Small intestine (tissue), 7 donors: ENCODE measurements around the gene ANKFN1. TPM values are rescaled to one million over a fixed set of nuclear protein-coding genes. Genes with fewer than 3 reads are reported as not detected.

Source experiments
- DNase-seq, 2 donors: peaks; one replicate each; pipeline versions ENCODE4 v3.0.0 to v3.0.0-alpha.2; 2013
- FAIRE-seq: peaks from 2 replicates; lab custom pipeline; 2012; peaks lifted over from hg19 to GRCh38; lab: Jason Lieb, UNC
- H3K27ac ChIP-seq, 3 donors: one replicate each; pipeline ENCODE4 v1.5.1; 2013; ENCODE audit warnings: low read length in 2 of 3, mild to moderate bottlenecking in 2 of 3, control low read depth in 1 of 3, inconsistent platforms in 1 of 3, low read depth in 1 of 3, moderate library complexity in 1 of 3
- H3K27me3 ChIP-seq, 3 donors: one replicate each; pipeline ENCODE4 v1.6.1; 2013; ENCODE audit warnings: low read length in 3 of 3, inconsistent platforms in 1 of 3; ENCODE audit not compliant: control insufficient read depth in 3 of 3, insufficient read depth in 3 of 3
- H3K36me3 ChIP-seq, 3 donors: one replicate each; pipeline ENCODE4 v1.6.1; 2013; ENCODE audit warnings: low read length in 3 of 3, inconsistent platforms in 1 of 3, low read depth in 1 of 3, mild to moderate bottlenecking in 1 of 3, moderate library complexity in 1 of 3; ENCODE audit not compliant: control insufficient read depth in 3 of 3, insufficient read depth in 2 of 3
- H3K4me1 ChIP-seq, 3 donors: one replicate each; pipeline ENCODE4 v1.6.1; 2013; ENCODE audit warnings: low read length in 2 of 3, inconsistent platforms in 1 of 3, low read depth in 1 of 3, mild to moderate bottlenecking in 1 of 3, moderate library complexity in 1 of 3; ENCODE audit not compliant: control insufficient read depth in 3 of 3, insufficient read depth in 2 of 3
- H3K4me3 ChIP-seq, 3 donors: one replicate each; pipeline ENCODE4 v1.5.1; 2013; ENCODE audit warnings: low read length in 3 of 3, control low read depth in 1 of 3, inconsistent platforms in 1 of 3, low read depth in 1 of 3, mild to moderate bottlenecking in 1 of 3, moderate library complexity in 1 of 3
- H3K9me3 ChIP-seq, 2 donors: one replicate each; pipeline ENCODE4 v1.6.1; 2013; ENCODE audit warnings: low read depth in 1 of 2, low read length in 1 of 2; ENCODE audit not compliant: control insufficient read depth in 2 of 2, insufficient read depth in 1 of 2
- WGBS, 3 donors: extraction: QIAGEN DNeasy Blood & Tissue Kit; methylation state at CpG; one replicate each; pipeline ENCODE4 v1.1.7; 2013; 5-methylcytosine and 5-hydroxymethylcytosine counted together
- polyA plus RNA-seq, 4 donors: library from polyadenylated mRNA; stranded (reverse) in 3 of 4; unstranded in 1 of 4; fragments of 200-250 nt in 3 of 4; fragments of 120-200 nt in 1 of 4; gene quantifications; one replicate each; pipeline versions ENCODE4 v1.2.1 to v1.2.3, GENCODE V29; 2013
- donor health status: healthy with polysubstance abuse.
- donor health status: control.
- donor health status: control.
- donor health status: Bipolar disorder and iron deficiency.
- donor health status: healthy.

Gene ANKFN1
- polyA plus RNA-seq, 4 donors, result 0.07 to 0.38 TPM; not detected in 2

DNA sequence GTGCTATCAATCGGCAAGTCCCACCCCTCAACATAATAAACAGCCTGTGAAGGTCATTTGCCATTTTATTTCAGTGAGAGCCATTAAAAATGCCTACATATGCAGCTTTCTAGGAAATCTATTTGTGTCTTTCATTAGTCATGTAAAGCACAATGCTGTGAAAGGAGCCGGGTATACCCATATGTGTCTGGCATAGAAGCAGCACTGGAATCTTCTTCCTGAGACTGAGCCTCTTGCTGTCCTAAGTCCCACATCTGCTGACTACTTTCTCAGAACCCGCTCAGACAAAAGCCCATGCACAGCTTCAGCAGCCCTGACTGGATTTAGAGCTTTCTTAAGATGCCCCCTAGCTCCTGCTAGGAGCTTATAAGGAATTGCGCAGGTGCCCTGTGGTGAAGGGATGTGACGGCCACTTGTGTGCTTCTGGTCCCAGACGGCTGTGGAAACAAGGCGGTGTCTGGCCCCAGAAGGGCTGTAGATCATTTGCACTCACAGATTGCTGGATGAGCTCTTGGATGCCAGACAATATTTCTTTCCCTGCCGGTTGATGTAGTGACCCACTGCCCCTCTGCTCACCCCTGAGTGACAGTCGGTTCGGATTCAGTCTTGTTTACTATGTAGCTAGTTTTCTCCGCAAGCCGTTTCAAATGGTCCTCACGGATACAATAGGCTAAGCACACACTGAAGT, 172.2 kb downstream of the ANKFN1 start:
- Histone ChIP-seq H3K4me3 (no peak overlapping the region), H3K27ac (no peak overlapping the region), H3K4me1 (no peaks in the 10 kb centered on the region), H3K36me3 (no peaks in the 10 kb centered on the region), H3K9me3 (no peaks in the 10 kb centered on the region), H3K27me3 (peaks cover 0 to 10% (median 0%) of the 10 kb centered on the region in 3 donors)
- no peak for DNase-seq
- 55 to 66% (median 63%) methylated on average over 13 of the region's 13 CpGs for WGBS, 3 donors
- FAIRE-seq, result no peak

DNA sequence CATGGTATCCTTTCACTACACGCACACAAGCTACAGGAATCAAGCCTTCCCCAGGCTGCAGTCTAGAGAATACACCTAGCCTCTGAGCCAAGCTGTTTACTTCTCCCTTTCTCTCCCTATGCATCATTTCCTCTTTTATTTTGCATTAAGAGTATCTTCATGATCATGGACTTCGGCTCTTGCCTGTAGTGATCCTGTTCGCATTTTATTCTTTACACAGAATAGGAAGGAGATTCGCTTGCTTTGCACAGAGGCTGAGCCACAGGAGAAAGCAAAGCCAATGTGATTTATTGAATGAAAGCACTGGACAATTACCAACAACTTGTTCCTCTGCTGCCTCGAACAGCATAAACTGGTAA, 172.7 kb downstream of the ANKFN1 start:
- no peaks in the 10 kb centered on the region for H3K4me1 ChIP-seq
- H3K27me3 ChIP-seq, result peaks cover 0 to 8% (median 0%) of the 10 kb centered on the region in 3 donors
- H3K27ac ChIP-seq, result no peak overlapping the region
- H3K4me3 ChIP-seq, result no peak overlapping the region
- no peak for DNase-seq
- H3K36me3 ChIP-seq, result no peaks in the 10 kb centered on the region
- H3K9me3 ChIP-seq, result no peaks in the 10 kb centered on the region
- 48 to 63% (median 61%) methylated on average over 5 of the region's 5 CpGs for WGBS, 3 donors
- no peak for FAIRE-seq

DNA sequence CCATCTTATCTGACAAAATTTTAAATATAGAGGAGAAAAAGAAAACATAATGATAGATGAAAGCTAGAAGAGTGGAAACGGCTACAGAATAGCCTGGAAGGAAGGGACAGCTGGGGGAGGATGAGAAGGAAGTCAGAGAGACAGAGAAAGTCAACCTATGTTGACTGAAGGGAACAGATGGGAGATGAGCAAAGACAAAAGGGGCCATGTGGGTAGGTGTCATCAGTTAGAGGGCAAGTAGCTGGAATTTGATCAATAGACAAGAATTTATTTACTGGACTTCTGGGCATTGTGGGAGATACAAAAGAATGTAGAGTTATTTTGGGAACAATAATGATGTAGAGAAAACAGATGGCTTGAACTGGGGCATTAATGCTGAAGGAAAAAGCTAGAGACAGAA, 194.4 kb downstream of the ANKFN1 start:
- H3K4me3 ChIP-seq, result no peak overlapping the region
- DNase-seq, result no peak
- H3K36me3 ChIP-seq, result no peaks in the 10 kb centered on the region
- H3K27ac ChIP-seq, result no peak overlapping the region
- 30 to 56% (median 40%) methylated on average over 1 of the region's 1 CpG for WGBS, 3 donors
- H3K4me1 ChIP-seq, result no peaks in the 10 kb centered on the region
- H3K27me3 ChIP-seq, result no peaks in the 10 kb centered on the region
- FAIRE-seq, result no peak
- peaks cover 0 to 3% of the 10 kb centered on the region in 2 donors for H3K9me3 ChIP-seq

- H3K27ac ChIP-seq, result no peak overlapping the region
- no peaks in the 10 kb centered on the region for H3K27me3 ChIP-seq
- 78 to 86% (median 84%) methylated on average over 8 of the region's 8 CpGs for WGBS, 3 donors
- no peaks in the 10 kb centered on the region for H3K4me1 ChIP-seq
- H3K4me3 ChIP-seq, result no peak overlapping the region
- no peak for DNase-seq
- H3K9me3 ChIP-seq, result no peaks in the 10 kb centered on the region
- H3K36me3 ChIP-seq, result no peaks in the 10 kb centered on the region
- no peak for FAIRE-seq
These were observed 197.3 kb downstream of the ANKFN1 start for GRCh38 chr17:56350592-56350991.

DNA sequence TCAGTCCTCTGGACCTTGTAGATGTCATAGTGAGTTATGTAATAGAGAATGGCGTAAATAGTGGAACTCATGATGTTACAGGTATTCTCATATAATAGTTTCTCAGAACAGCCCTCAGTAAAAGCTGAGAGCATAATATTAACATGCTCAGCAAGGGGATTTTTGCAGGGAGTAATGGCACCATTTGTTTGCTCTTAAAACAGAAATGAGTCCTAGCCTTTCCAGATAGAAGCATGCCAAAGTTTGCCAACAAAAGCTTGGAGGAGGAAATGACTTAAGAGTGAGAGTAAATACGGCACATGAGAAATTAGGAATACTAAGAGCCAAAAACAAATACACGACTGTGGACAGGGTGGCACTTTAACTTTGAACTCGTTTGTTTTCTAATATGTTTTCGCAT, 198.4 kb downstream of the ANKFN1 start:
- H3K4me1 ChIP-seq, result no peaks in the 10 kb centered on the region
- no peaks in the 10 kb centered on the region for H3K27me3 ChIP-seq
- H3K9me3 ChIP-seq, result no peaks in the 10 kb centered on the region
- 60 to 78% (median 67%) methylated on average over 5 of the region's 5 CpGs for WGBS, 3 donors
- H3K27ac ChIP-seq, result no peak overlapping the region
- FAIRE-seq (no peak), DNase-seq (no peak)
- no peaks in the 10 kb centered on the region for H3K36me3 ChIP-seq
- H3K4me3 ChIP-seq, result no peak overlapping the region

DNA sequence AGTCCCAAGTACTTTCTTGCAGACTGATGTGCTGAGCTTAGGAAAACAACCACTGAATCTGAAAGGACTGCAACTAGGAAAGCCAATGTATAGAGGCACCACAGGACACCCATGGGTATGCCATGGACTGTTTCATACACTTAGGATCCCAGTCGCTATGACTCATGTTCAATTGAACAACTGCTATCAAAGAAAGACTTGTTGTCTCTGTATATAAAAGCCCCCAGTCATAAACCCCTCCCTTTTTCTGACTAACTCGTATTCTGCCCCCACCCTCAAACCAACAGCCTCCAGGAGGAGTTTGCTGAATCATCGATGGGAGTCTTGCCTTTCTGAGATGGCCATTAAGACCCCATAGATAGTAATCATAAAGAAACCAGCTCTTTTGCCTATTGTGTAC, 205.4 kb downstream of the ANKFN1 start:
- Histone ChIP-seq H3K27ac (no peak overlapping the region), H3K9me3 (no peaks in the 10 kb centered on the region), H3K4me1 (no peaks in the 10 kb centered on the region), H3K27me3 (no peaks in the 10 kb centered on the region), H3K36me3 (no peaks in the 10 kb centered on the region), H3K4me3 (no peak overlapping the region)
- FAIRE-seq (no peak), DNase-seq (no peak)
- 47 to 69% (median 52%) methylated on average over 3 of the region's 3 CpGs for WGBS, 3 donors

DNA sequence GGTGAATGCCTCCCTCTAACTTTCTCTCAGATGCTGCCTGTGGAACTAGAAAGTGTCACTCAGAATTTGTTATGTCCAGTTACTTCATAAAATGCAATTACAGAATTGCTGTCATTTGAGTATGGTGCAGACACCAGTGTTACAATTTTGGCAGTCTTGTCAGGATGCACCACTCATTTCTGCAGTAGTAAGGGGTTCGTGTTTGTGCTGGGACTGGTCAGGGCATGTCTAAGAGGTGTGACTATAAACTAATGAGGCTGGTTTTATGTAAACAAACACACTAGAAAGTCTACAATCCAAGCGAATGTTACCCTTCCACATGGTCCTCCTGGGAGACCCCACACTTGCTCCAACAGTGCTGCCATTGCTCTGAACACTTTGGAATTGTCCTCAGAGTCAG, 206.2 kb downstream of the ANKFN1 start:
- no peaks in the 10 kb centered on the region for H3K36me3 ChIP-seq
- H3K4me1 ChIP-seq, result no peaks in the 10 kb centered on the region
- 18 to 52% (median 38%) methylated on average over 2 of the region's 2 CpGs for WGBS, 3 donors
- no peak overlapping the region for H3K27ac ChIP-seq
- no peak overlapping the region for H3K4me3 ChIP-seq
- no peaks in the 10 kb centered on the region for H3K9me3 ChIP-seq
- no peak for DNase-seq
- FAIRE-seq, result no peak
- no peaks in the 10 kb centered on the region for H3K27me3 ChIP-seq

DNA sequence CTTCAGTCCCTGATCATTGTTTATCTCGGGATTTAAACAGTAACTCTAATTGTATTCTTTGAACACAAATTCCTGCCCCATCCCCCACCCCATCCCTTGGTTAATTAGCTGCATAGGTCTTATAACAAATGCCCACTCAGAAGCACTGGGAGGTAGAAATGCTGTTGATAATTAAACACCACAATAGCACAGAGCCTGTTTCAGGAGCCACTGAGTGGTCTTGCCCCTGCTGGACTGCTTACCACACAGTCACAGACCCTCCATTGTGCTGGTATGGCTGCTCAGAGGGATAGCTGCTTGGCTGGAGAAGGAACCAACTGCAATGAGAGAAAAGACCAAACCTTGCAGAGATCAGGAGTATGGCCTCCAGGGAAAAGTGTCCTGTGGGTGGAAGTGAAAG, 214.1 kb downstream of the ANKFN1 start:
- 12 to 41% (median 38%) methylated on average over 1 of the region's 1 CpG for WGBS, 3 donors
- H3K9me3 ChIP-seq, result no peaks in the 10 kb centered on the region
- FAIRE-seq, result no peak
- H3K36me3 ChIP-seq, result no peaks in the 10 kb centered on the region
- DNase-seq, result no peak
- H3K27ac ChIP-seq, result no peak overlapping the region
- H3K4me3 ChIP-seq, result no peak overlapping the region
- H3K27me3 ChIP-seq, result no peaks in the 10 kb centered on the region
- H3K4me1 ChIP-seq, result no peaks in the 10 kb centered on the region
